ENCODE data around the gene ADGRD1.

The ADGRD1 gene

DNA sequence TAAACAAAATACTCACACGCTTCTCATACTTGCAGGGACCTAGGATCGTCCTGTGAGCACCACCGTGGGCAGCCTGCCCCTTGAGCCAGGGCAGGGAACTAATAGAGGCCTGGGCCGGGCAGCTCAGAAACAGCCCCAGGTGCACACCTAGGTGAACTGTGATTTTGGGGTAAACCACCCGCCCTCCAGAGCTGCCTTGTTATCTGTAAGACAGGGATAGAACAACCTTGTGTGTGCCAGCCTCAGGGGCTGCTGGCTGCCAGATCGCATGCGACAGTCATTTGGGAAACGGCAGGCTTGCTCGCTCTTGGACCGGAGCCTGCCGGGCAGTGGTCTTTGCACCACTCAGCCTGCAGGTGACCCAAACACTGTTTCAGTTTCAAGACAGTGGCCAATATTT lies 86.8 kb downstream of the ADGRD1 start:
- TF ChIP-seq CEBPB (IDR thresholded peaks at IDR 0.05), result no peak
- no peak for TF ChIP-seq YY1 (IDR thresholded peaks at IDR 0.05; ENCODE audit: low read depth)
- no peak for TF ChIP-seq EP300 (IDR thresholded peaks at IDR 0.05; ENCODE audit: borderline replicate concordance)
- TF ChIP-seq EGR1 (IDR thresholded peaks at IDR 0.05), result no peak
- no peak for TF ChIP-seq MAX (IDR thresholded peaks at IDR 0.05)
- TF ChIP-seq RAD21 (IDR thresholded peaks at IDR 0.05; ENCODE audit: low read depth), result no peak
- no peak for TF ChIP-seq NFIC (IDR thresholded peaks at IDR 0.05)
- TF ChIP-seq TCF12 (IDR thresholded peaks at IDR 0.05; ENCODE audit: low read depth), result no peak
- no peak for TF ChIP-seq FOXM1 (IDR thresholded peaks at IDR 0.05; ENCODE audit: borderline replicate concordance, low read depth)
- TF ChIP-seq USF1 (IDR thresholded peaks at IDR 0.05), result no peak
- no peak for TF ChIP-seq ZBTB7A (IDR thresholded peaks at IDR 0.05; ENCODE audit: low read depth)
- no peak for TF ChIP-seq TEAD4 (IDR thresholded peaks at IDR 0.05)
- TF ChIP-seq TAF1 (IDR thresholded peaks at IDR 0.05; ENCODE audit: low read depth), result no peak
- TF ChIP-seq CREB1 (IDR thresholded peaks at IDR 0.05; ENCODE audit: low read depth), result no peak
- TF ChIP-seq, protein P1, sequence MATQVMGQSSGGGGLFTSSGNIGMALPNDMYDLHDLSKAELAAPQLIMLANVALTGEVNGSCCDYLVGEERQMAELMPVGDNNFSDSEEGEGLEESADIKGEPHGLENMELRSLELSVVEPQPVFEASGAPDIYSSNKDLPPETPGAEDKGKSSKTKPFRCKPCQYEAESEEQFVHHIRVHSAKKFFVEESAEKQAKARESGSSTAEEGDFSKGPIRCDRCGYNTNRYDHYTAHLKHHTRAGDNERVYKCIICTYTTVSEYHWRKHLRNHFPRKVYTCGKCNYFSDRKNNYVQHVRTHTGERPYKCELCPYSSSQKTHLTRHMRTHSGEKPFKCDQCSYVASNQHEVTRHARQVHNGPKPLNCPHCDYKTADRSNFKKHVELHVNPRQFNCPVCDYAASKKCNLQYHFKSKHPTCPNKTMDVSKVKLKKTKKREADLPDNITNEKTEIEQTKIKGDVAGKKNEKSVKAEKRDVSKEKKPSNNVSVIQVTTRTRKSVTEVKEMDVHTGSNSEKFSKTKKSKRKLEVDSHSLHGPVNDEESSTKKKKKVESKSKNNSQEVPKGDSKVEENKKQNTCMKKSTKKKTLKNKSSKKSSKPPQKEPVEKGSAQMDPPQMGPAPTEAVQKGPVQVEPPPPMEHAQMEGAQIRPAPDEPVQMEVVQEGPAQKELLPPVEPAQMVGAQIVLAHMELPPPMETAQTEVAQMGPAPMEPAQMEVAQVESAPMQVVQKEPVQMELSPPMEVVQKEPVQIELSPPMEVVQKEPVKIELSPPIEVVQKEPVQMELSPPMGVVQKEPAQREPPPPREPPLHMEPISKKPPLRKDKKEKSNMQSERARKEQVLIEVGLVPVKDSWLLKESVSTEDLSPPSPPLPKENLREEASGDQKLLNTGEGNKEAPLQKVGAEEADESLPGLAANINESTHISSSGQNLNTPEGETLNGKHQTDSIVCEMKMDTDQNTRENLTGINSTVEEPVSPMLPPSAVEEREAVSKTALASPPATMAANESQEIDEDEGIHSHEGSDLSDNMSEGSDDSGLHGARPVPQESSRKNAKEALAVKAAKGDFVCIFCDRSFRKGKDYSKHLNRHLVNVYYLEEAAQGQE (IDR thresholded peaks at IDR 0.05; ENCODE audit: low read depth), result no peak

DNA sequence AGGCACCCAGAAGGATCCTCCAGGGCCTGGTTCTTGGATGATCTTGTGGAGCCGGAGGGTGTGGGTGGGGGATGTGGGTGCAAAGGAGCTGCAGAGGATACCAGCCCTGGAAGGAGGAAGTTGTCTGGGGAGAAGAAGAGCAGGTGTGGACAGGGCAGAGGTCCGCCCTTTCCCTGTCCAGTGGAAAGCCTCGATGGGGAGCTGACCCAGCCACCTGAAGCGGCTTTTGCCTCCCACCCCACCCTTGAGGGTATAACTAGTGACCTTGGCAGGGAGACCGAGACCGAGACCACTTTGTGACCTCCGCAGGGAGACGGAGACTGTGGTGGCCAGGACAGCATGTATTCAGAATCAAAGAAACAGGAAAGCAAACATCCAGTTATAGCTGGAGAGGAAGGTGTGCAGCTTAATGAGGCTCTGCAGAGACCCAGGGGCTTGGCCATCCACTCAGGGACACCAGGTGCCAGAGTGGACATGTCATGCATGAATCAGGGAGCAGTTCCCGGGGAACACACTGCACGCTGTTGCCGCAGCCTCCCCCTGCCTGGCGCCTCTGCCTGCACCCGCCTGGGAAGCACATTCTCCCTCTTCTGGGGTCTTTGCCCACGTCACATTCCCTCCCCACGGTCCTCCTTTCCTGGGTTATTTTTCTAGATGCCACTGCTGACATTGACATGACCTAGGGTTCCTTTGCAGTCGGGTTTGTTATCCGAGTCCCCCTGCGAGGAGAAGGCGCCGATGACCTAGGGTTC lies 87.7 kb downstream of the ADGRD1 start:
- TF ChIP-seq MAX (IDR thresholded peaks at IDR 0.05) (no peak), CREB1 (IDR thresholded peaks at IDR 0.05; ENCODE audit: low read depth) (no peak), ZBTB7A (IDR thresholded peaks at IDR 0.05; ENCODE audit: low read depth) (no peak), YY1 (IDR thresholded peaks at IDR 0.05; ENCODE audit: low read depth) (no peak), TCF12 (IDR thresholded peaks at IDR 0.05; ENCODE audit: low read depth) (no peak), CEBPB (IDR thresholded peaks at IDR 0.05) (no peak), EP300 (IDR thresholded peaks at IDR 0.05; ENCODE audit: borderline replicate concordance) (no peak), TEAD4 (IDR thresholded peaks at IDR 0.05) (no peak), USF1 (IDR thresholded peaks at IDR 0.05) (no peak), RAD21 (IDR thresholded peaks at IDR 0.05; ENCODE audit: low read depth) (no peak)
- TF ChIP-seq, protein P1 (IDR thresholded peaks at IDR 0.05; ENCODE audit: low read depth), result no peak

- TF ChIP-seq CEBPB (IDR thresholded peaks at IDR 0.05), result no peak
- TF ChIP-seq USF1 (IDR thresholded peaks at IDR 0.05), result no peak
- TF ChIP-seq RAD21 (IDR thresholded peaks at IDR 0.05; ENCODE audit: low read depth), result no peak
- TF ChIP-seq ZBTB7A (IDR thresholded peaks at IDR 0.05; ENCODE audit: low read depth), result no peak
- TF ChIP-seq FOXM1 (IDR thresholded peaks at IDR 0.05; ENCODE audit: borderline replicate concordance, low read depth), result no peak
- TF ChIP-seq NFIC (IDR thresholded peaks at IDR 0.05), result no peak
Observed at GRCh38 chr12:131041968-131042833, 88.5 kb downstream of the ADGRD1 start.

DNA sequence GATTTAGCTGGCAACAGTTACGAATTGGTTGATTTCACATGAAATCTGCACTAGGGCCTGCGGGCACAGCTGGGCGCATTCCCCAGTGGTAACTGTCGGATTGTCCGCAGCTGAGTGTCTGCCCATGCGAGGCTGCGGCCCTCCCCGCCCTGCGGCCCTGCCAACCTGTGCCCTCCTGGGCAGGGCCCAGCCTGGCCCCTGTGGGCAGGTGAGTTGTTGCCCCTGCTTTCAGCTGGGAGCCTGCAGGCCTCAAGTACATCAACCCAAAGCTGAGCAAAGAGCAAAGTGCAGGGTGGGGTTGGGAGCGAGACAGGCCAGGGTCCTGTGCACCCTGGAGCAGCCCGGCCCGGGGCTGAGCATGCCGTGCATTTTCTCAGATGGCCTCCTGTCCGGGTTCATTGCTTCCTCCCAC lies 89.1 kb downstream of the ADGRD1 start:
- no peak for TF ChIP-seq RAD21 (IDR thresholded peaks at IDR 0.05; ENCODE audit: low read depth)
- TF ChIP-seq, protein P1 (IDR thresholded peaks at IDR 0.05; ENCODE audit: low read depth), result no peak
- TF ChIP-seq USF1 (IDR thresholded peaks at IDR 0.05), result no peak
- TF ChIP-seq EP300 (IDR thresholded peaks at IDR 0.05; ENCODE audit: borderline replicate concordance), result no peak
- TF ChIP-seq ZBTB7A (IDR thresholded peaks at IDR 0.05; ENCODE audit: low read depth), result no peak
- no peak for TF ChIP-seq MAX (IDR thresholded peaks at IDR 0.05)
- TF ChIP-seq NFIC (IDR thresholded peaks at IDR 0.05), result no peak
- TF ChIP-seq TAF1 (IDR thresholded peaks at IDR 0.05; ENCODE audit: low read depth), result no peak
- TF ChIP-seq EGR1 (IDR thresholded peaks at IDR 0.05), result no peak
- no peak for TF ChIP-seq TEAD4 (IDR thresholded peaks at IDR 0.05)
- TF ChIP-seq YY1 (IDR thresholded peaks at IDR 0.05; ENCODE audit: low read depth), result no peak
